ENCODE results near the gene AK1. TPM values are rescaled to one million over a fixed set of nuclear protein-coding genes. Genes with fewer than 3 reads are reported as not detected.

AK1 gene
- total and polyA plus RNA-seq, 2 experiments from 2014 or later, result 16.2 to 35.5 TPM

- no peaks in the 10 kb centered on the region for H3K79me2 ChIP-seq (replicated peaks; ENCODE audit: insufficient read depth)
- no peak for ATAC-seq
- peaks cover 11% of the 10 kb centered on the region for H3K27me3 Mint-ChIP-seq (ENCODE audit: insufficient read depth, low read depth, poor library complexity)
Measured at GRCh38 chr9:127905004-127905728, 27.7 kb upstream of the AK1 start.

More at GRCh38 chr9:127905004-127905728, 27.7 kb upstream of the AK1 start:
- Histone ChIP-seq H3K36me3 (ENCODE audit: insufficient read depth) (no peaks in the 10 kb centered on the region), H3K27me3 (ENCODE audit: insufficient read depth) (no peaks in the 10 kb centered on the region), H3K27ac (ENCODE audit: low read depth) (no peak overlapping the region), H4K20me1 (replicated peaks; ENCODE audit: insufficient read depth) (no peaks in the 10 kb centered on the region), H3K9me2 (ENCODE audit: insufficient read depth) (no peaks in the 10 kb centered on the region), H3K4me1 (ENCODE audit: insufficient read depth) (peaks cover 23% of the 10 kb centered on the region), H2AFZ (no peak overlapping the region), H3K4me3 (no peak overlapping the region), H3K4me2 (peak overlapping the region; percentile 68; the same call in 1 of the 2 replicates), H3F3A (replicated peaks; ENCODE audit: low read depth) (peaks cover 13% of the 10 kb centered on the region; the same call in 1 of the 2 replicates)
- TF ChIP-seq EZH2phosphoT487 (IDR thresholded peaks at IDR 0.05; ENCODE audit: unreplicated experiment) (no peak), NANOG (IDR thresholded peaks at IDR 0.05; ENCODE audit: borderline replicate concordance) (no peak), ZNF114 (CRISPR knock-in tag; IDR thresholded peaks at IDR 0.05) (no peak), POLR2AphosphoS5 (IDR thresholded peaks at IDR 0.05; ENCODE audit: low read depth) (no peak), ZNF331 (CRISPR knock-in tag; IDR thresholded peaks at IDR 0.05; ENCODE audit: low read depth) (no peak), REST (IDR thresholded peaks at IDR 0.05; ENCODE audit: unreplicated experiment) (no peak), CTCF (conservative IDR thresholded peaks at IDR 0.05; ENCODE audit: low read depth in 2 of 2) (no peak), JUNB (IDR thresholded peaks at IDR 0.05; ENCODE audit: unreplicated experiment) (no peak)
- no peaks in the 10 kb centered on the region for H3K36me3 Mint-ChIP-seq (ENCODE audit: low read depth)
- H3K27ac Mint-ChIP-seq, result peak overlapping the region; percentile 35; the same call in 1 of the 2 replicates
- no peaks in the 10 kb centered on the region for H3K9me3 Mint-ChIP-seq
- no peak overlapping the region for H3K4me3 Mint-ChIP-seq
- peaks cover 19% of the 10 kb centered on the region for H3K4me1 Mint-ChIP-seq
- no peak for DNase-seq (ENCODE audit: low spot score)

Measured in GM23338 (cell line).